AG09319 (cell line): ENCODE results near the gene CDC14B.

ENCODE experiments used
- DNase-seq: peaks from one replicate; pipeline ENCODE4 v3.0.0-alpha.2; 2010; ENCODE audit warnings: low read depth; ENCODE audit errors: extremely low read depth
- CTCF ChIP-seq: IDR thresholded peaks from 2 replicates; pipeline ENCODE4 v1.5.1; 2011; ENCODE audit warnings: low read depth, mild to moderate bottlenecking, inconsistent platforms, low read length, moderate library complexity

The CDC14B gene

GRCh38 chr9:96450613-96451528 is 168.8 kb downstream of the CDC14B start:
- no peak for TF ChIP-seq CTCF
- DNase-seq, result no peak
